Stimulated activated CD4-positive, alpha-beta T cell treated with anti-CD3 and anti-CD28 coated beads, Interleukin-4, amount 100 ng/mL, for 24 hours (primary cell): ENCODE measurements around the gene TBL1XR1.

ENCODE experiments used
- DNase-seq: peaks from one replicate; pipeline ENCODE4 v3.0.0-alpha.2; 2020

TBL1XR1 gene

DNA sequence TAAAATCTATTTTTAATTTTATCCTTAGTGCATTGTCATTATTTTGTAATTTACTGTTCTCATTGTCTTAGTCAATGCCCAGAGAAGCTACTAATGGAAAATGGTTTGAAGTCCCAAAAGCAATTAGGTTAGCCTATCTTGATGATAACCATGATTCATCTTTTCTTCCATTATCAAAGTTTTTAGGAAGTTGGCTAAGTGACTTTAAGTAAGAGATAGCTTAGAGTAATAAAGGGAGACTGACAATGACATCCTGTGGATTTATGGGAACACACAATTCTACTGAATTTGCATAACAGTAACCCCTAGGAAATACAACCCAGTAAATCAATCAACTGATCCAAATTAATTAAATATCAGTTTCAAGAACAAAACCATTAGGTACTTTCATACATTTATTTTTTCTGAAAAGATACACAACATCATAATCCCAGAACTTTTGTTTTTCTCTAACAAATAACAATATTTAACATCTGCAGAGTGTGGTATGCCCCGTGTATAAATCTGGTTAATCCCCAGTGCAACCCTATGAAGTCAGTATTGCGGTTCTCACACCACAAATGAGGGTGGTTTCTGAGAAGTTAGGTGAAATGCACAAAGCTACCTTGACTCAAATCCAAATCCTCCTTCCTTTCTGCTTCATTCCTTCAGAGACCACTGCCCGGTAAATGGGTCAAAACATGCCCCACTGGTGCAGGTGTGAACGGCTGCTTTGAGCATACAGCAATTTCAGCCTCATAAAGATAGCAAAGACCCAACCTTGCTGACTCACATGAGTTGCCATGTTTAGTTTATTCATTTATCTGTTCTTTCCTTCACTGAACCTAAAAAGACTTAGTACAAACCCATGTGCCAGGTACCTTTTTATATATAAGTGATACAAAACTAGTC lies 202.1 kb downstream of the TBL1XR1 start:
- DNase-seq: no peak

- no peak for DNase-seq
Measured at GRCh38 chr3:176994393-176994792, 202.9 kb downstream of the TBL1XR1 start.

- no peak for DNase-seq
Measured at GRCh38 chr3:176992978-176993377, 204.3 kb downstream of the TBL1XR1 start.

- DNase-seq: no peak
Measured at GRCh38 chr3:176992565-176992964, 204.7 kb downstream of the TBL1XR1 start.

- DNase-seq: no peak
Measured at GRCh38 chr3:176988795-176989194, 208.5 kb downstream of the TBL1XR1 start.

DNA sequence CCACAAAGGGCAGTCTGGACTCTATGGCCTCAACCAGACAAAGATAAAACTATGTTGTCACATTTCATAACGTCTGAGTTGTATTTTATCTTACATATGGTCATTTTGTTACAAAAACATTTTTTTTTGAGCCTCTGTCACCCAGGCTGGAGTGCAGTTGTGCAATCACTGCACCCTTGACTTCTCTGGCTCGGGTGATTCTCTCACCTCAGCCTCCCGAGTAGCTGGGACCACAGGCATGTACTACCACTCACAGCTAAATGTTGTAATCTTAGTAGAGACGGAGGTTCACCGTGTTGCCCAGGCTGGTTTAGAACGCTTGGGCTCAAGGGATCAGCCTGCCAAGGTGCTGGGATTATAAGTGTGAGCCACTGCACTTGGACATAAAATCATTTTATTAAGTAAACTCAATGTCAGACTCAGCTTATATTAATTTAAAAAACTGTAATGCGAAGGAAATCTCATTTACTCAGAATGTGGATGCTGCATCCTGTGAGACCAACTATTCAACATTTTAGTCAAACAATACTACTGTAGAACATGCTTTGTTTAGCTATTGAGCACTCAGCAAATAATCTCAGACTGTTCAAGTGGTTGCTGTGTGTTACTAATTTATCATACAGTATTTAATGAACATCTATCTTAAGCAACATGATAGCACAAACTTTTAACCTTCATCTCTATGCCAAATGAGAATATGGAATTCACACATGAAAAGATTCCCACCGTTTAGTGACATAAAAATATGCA lies 209.2 kb downstream of the TBL1XR1 start:
- DNase-seq: no peak

GRCh38 chr3:176978441-176978840 lies 218.8 kb downstream of the TBL1XR1 start:
- DNase-seq: no peak

GRCh38 chr3:176977331-176977730 lies 220.0 kb downstream of the TBL1XR1 start:
- no peak for DNase-seq

GRCh38 chr3:176976586-176976985 lies 220.7 kb downstream of the TBL1XR1 start:
- DNase-seq: no peak

DNA sequence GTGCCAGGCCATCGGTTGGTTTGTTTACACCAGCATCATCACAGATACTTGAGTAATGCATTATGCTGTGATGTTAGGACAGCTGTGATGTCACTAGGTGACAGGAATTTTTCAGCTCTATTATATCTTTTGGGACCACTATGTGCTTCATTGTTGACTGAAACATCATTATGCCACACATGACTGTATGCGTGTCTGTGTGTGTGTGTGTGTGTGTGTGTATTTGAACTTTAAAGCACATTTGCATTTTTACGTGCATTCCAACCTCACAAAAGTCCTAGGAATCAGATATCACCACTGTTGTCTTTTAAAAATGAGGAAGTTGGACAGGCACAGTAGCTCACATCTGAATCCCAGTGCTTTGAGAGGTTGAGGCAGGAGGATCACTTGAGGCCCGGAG lies 223.0 kb downstream of the TBL1XR1 start:
- DNase-seq: no peak

DNA sequence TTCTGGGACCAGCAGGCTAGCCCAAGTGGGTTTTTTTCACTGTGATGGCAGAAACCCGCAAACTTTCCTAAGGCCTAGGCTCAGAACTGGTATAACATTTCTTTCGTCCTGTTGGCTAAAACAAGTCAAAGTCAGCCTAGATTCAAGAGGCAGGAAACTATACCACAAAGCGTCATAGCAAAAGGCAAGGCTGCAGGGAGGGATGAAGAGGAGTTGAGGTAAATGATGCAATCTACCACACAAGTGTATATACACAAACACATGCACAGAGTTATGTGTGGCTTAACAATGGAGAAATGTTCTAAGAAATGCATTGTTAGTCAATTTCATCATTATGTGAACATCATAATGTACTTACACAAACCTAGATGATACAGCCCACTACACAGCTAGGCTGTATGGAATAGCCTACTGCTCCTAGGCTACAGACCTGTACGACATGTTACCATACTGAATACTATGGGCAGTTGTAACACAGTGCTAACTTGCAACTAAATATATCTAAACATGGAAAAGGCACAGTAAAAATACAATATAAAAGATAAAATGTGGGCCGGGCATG lies 225.6 kb downstream of the TBL1XR1 start:
- DNase-seq: no peak

- DNase-seq: no peak
Measured at GRCh38 chr3:176970770-176971169, 226.5 kb downstream of the TBL1XR1 start.

DNA sequence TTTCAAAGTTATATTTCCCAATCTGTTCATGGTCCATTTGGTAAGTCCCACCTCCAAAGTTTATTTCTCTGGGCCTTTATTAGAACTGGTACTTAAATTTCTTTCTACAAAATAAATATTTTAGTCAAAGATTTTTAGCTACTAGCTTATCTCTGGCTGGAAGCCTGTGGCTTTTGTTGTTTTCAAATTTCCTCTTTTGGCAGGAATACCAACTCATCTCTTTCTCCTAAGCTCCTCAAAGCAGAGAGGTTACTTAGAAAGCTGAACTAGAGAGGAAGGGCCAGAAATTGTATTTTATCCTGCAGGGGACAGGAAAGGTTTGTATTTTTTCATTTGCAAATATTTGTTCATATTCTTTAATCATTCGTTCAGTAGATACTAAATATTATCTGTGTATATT lies 227.8 kb downstream of the TBL1XR1 start:
- no peak for DNase-seq
